HG03558 (cell line): ENCODE measurements around the gene GALNT10.

ENCODE experiments used
- ATAC-seq: cut with Tn5 transposase; IDR thresholded peaks from one replicate; pipeline ENCODE4 v1.9.1; 2021; ENCODE audit warnings: moderate number of reproducible peaks; ENCODE audit not compliant: unreplicated experiment; ENCODE audit errors: extremely low read depth

Gene GALNT10

GRCh38 chr5:154313360-154314017 lies 123.0 kb downstream of the GALNT10 start:
- ATAC-seq = no peak

GRCh38 chr5:154315196-154315595 lies 124.7 kb downstream of the GALNT10 start:
- ATAC-seq = no peak

GRCh38 chr5:154315756-154316155 lies 125.2 kb downstream of the GALNT10 start:
- ATAC-seq = no peak

GRCh38 chr5:154316223-154316935 lies 125.8 kb downstream of the GALNT10 start:
- no peak for ATAC-seq

- no peak for ATAC-seq
Observed at GRCh38 chr5:154317916-154318315, 127.4 kb downstream of the GALNT10 start.

GRCh38 chr5:154318691-154319090 lies 128.2 kb downstream of the GALNT10 start:
- no peak for ATAC-seq

GRCh38 chr5:154319736-154320135 lies 129.2 kb downstream of the GALNT10 start:
- no peak for ATAC-seq

- ATAC-seq = no peak
Observed at GRCh38 chr5:154320224-154321089, 129.9 kb downstream of the GALNT10 start.

GRCh38 chr5:154321546-154321945 lies 131.0 kb downstream of the GALNT10 start:
- no peak for ATAC-seq

GRCh38 chr5:154324033-154324432 lies 133.5 kb downstream of the GALNT10 start:
- ATAC-seq = no peak

GRCh38 chr5:154325566-154325965 lies 135.0 kb downstream of the GALNT10 start:
- no peak for ATAC-seq

- no peak for ATAC-seq
Observed at GRCh38 chr5:154329062-154329461, 138.5 kb downstream of the GALNT10 start.

- no peak for ATAC-seq
Observed at GRCh38 chr5:154329519-154330040, 139.0 kb downstream of the GALNT10 start.

GRCh38 chr5:154330097-154330667 lies 139.6 kb downstream of the GALNT10 start:
- no peak for ATAC-seq

GRCh38 chr5:154331232-154331631 lies 140.7 kb downstream of the GALNT10 start:
- ATAC-seq = no peak

GRCh38 chr5:154331924-154332323 lies 141.4 kb downstream of the GALNT10 start:
- ATAC-seq = no peak

- ATAC-seq = no peak
Observed at GRCh38 chr5:154332451-154332850, 141.9 kb downstream of the GALNT10 start.

- ATAC-seq = no peak
Observed at GRCh38 chr5:154333016-154333415, 142.5 kb downstream of the GALNT10 start.

- ATAC-seq = no peak
Observed at GRCh38 chr5:154334406-154335064, 144.0 kb downstream of the GALNT10 start.

- ATAC-seq = no peak
Observed at GRCh38 chr5:154335065-154335448, 144.5 kb downstream of the GALNT10 start.
